ENCODE results near the gene HSPA5.

DNA sequence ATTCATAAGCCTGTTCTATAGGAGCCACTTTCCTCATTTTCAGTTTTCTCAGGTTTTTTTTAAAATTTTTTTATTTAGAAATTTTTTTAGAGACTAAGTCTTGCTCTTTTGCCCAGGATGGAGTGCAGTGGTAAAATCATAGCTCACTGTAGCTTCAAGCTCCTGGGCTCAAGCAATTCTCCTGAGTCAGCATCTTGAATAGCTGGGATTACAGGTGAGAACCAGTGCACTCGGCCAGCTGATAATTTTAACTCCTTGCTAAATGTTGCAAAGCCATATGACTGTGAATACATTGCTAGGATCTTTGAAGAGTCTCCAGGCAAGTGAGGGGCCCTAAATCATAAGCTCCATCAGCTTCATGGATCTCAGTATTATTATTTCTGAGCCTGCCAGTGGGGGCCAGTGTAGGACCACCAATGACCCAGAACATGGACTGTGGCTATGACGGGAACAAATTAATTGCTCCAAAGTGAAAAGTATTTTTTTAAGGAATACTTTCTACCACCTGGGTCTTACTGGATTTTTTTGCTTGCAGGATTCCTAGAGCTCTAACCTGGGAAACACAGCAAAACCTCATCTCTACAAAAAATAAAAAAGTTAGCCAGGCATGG is 14.7 kb upstream of the HSPA5 start:
- TF ChIP-seq CTCF (IDR thresholded peaks at IDR 0.05; ENCODE audit: low read length) (no peak; the same call in 1 of the 2 replicates), EZH2phosphoT487 (IDR thresholded peaks at IDR 0.05; ENCODE audit: low read length) (no peak)
